Left renal cortex interstitium (tissue), 4 donors: ENCODE results near the gene SIDT2. TPM values are rescaled to one million over a fixed set of nuclear protein-coding genes. Genes with fewer than 3 reads are reported as not detected.
"Not testable (repeated sequence)": the region's sequence is repeated elsewhere in the genome, so short reads cannot be mapped to it uniquely, and the experiment has no call there.

Experiments
- DNase-seq, 4 donors: peaks; one replicate each; pipeline ENCODE4 v3.0.0-alpha.2; 2013; ENCODE audit warnings: low read depth in 4 of 4, low spot score in 2 of 4, missing footprints in 1 of 4
- polyA plus RNA-seq, 4 donors: library from polyadenylated mRNA; unstranded; fragments of 120-200 nt; gene quantifications; one replicate each; pipeline ENCODE4 v1.2.1, GENCODE V29; 2013; ENCODE audit not compliant: insufficient read length in 4 of 4

SIDT2 gene
- polyA plus RNA-seq = 10 to 100 TPM; 36.9 to 56.2 (median 44.1) TPM

- DNase-seq = peak in 3 of 4 donors; percentile 86 to 94 (median 92)
Observed at GRCh38 chr11:117178210-117179034, at the start of gene SIDT2. SIDT2 (plus strand) TSS chr11:117178743; CDS start chr11:117179264, 521 bp downstream.

GRCh38 chr11:117130396-117130795 is 48.1 kb upstream of the SIDT2 start:
- not testable (repeated sequence) for DNase-seq

- no peak for DNase-seq
Observed at GRCh38 chr11:117130879-117131278, 47.7 kb upstream of the SIDT2 start.

GRCh38 chr11:117134431-117134830 is 44.1 kb upstream of the SIDT2 start:
- DNase-seq = no peak

- not testable (repeated sequence) for DNase-seq
Observed at GRCh38 chr11:117134979-117135378, 43.6 kb upstream of the SIDT2 start.

- not testable (repeated sequence) for DNase-seq
Observed at GRCh38 chr11:117137223-117138086, 41.1 kb upstream of the SIDT2 start.

GRCh38 chr11:117143390-117143789 is 35.2 kb upstream of the SIDT2 start:
- DNase-seq = peak in 3 of 4 donors; percentile 31 to 52 (median 35)

GRCh38 chr11:117143871-117144476 is 34.6 kb upstream of the SIDT2 start, which contains the start of gene PAFAH1B2:
PAFAH1B2 (plus strand) TSS chr11:117144287; CDS start chr11:117152448, 8,161 bp downstream.
- peak; percentile 85 to 91 (median 90) for DNase-seq

- peak in 3 of 4 donors; percentile 24 to 43 (median 26) for DNase-seq
Observed at GRCh38 chr11:117144477-117145392, 33.8 kb upstream of the SIDT2 start.

- peak; percentile 35 to 46 (median 40) for DNase-seq
Observed at GRCh38 chr11:117145393-117145761, 33.2 kb upstream of the SIDT2 start.

GRCh38 chr11:117146521-117146920 is 32.0 kb upstream of the SIDT2 start:
- DNase-seq = no peak

GRCh38 chr11:117152066-117152465 is 26.5 kb upstream of the SIDT2 start:
- no peak for DNase-seq

GRCh38 chr11:117154468-117154867 is 24.1 kb upstream of the SIDT2 start:
- no peak for DNase-seq

GRCh38 chr11:117157507-117157906 is 21.0 kb upstream of the SIDT2 start:
- no peak for DNase-seq

GRCh38 chr11:117159892-117160291 is 18.7 kb upstream of the SIDT2 start:
- no peak for DNase-seq

GRCh38 chr11:117160826-117161225 is 17.7 kb upstream of the SIDT2 start:
- no peak for DNase-seq

- DNase-seq = no peak
Observed at GRCh38 chr11:117166491-117166890, 12.1 kb upstream of the SIDT2 start.

GRCh38 chr11:117169736-117170135 is 8.8 kb upstream of the SIDT2 start:
- DNase-seq = no peak

GRCh38 chr11:117170210-117170609 is 8.3 kb upstream of the SIDT2 start:
- DNase-seq = no peak

- DNase-seq = no peak
Observed at GRCh38 chr11:117171007-117171403, 7.5 kb upstream of the SIDT2 start.
